OCI-LY1 (cell line): ENCODE results near the gene GNRH2.

Experiments
- CTCF ChIP-seq: fragments of 200-600 bp; sonication (generic), shearing (Covaris generic); IDR thresholded peaks from 2 replicates; pipeline ENCODE4 v1.5.1; 2017; ENCODE audit warnings: mild to moderate bottlenecking, antibody characterized with exemption, low read length, moderate library complexity, mixed read lengths
- EZH2 ChIP-seq: fragments of 200-600 bp; sonication (generic), shearing (Covaris generic); IDR thresholded peaks from 2 replicates; pipeline ENCODE4 v1.8.0; 2017; ENCODE audit warnings: borderline replicate concordance, mixed run types, mild to moderate bottlenecking, antibody characterized with exemption, low read length, moderate library complexity, mixed read lengths

GRCh38 chr20:3082955-3083952, 39.8 kb downstream of the GNRH2 start:
- TF ChIP-seq CTCF = no peak
- TF ChIP-seq EZH2 = no peak
